Measurements from ENCODE around the gene FAM174C. TPM values are rescaled to one million over a fixed set of nuclear protein-coding genes. Genes with fewer than 3 reads are reported as not detected.
"Not testable (repeated sequence)": the region's sequence is repeated elsewhere in the genome, so short reads cannot be mapped to it uniquely, and the experiment has no call there.

The FAM174C gene
- total RNA-seq, 4 donors from 2014 or later: 24.9 to 58.9 (median 43.6) TPM

DNA sequence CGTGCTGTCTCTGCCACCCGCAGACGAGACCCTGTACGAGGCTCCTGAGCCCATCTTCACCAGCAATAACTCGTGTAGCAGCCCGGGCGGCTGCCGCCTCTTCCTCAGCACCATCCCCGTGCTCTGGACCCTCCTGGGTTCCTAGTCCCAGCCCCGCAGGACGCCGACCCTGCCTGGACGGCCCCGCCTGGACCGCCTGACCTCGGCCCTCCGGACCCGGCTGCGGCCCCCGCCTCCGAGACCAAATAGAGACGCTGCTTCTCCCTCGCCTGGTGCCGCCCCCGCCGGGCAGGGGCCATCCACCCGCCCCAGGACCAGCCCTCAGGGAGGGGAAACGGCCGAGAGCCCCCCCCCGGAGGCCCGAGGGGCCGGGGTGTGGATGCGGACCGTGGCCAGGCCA lies 24.5 kb downstream of the FAM174C start:
- no peak overlapping the region for H3K27ac ChIP-seq (replicated peaks in 1 of 4)
- no peak overlapping the region for H3K4me3 ChIP-seq
- H3K27me3 ChIP-seq: peaks cover 0 to 23% (median 9%) of the 10 kb centered on the region in 4 donors
- H3K4me1 ChIP-seq: peaks cover 6 to 12% (median 11%) of the 10 kb centered on the region in 4 donors
- TF ChIP-seq POLR2A (IDR thresholded peaks at IDR 0.05; ENCODE audit: low read depth): no peak
- DNase-seq (ENCODE audit: extremely low spot score): no peak
- 74% methylated on average over 19 of the region's 34 CpGs for WGBS
- intact Hi-C loops (cut with DNase I): no loop called here
- no peaks in the 10 kb centered on the region for H3K9me3 ChIP-seq
- H3K36me3 ChIP-seq: no peaks in the 10 kb centered on the region

DNA sequence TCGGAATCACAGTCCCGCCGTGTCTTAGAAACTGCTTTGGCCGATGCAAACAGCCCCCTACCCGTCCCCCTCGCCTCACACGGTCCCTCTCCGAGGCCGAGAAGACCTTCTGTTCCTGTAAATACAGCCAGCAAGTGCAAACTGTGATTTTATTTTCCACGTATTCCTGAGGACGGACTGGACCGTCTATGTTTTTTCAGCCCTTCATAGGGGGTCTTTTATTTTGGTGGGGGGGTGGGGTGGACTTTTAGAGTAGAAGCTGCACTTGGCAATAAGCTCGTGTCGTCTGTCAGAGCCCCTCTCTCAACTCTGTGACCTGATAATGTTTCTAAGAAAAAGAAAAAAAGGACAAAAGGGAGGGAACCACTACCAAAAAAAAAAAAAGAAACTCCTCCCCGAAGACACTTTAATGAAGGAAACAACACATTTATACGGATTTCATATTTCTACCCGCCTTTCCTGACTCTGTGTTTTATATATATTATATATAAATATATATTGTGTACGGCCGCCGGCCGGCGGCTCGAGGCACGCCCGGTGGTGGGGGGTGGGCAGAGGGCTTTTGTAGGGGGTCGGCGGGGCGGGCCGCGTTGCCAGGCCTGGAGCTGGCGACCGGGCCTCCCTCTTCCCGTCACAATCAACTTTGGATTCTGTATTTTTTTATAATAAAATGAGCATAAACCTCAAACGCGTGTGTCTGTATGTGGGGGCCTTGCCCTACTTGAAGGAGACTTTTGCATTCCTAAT lies 25.6 kb downstream of the FAM174C start:
- Histone ChIP-seq H3K36me3 (no peaks in the 10 kb centered on the region), H3K4me3 (no peak overlapping the region), H3K27ac (replicated peaks in 1 of 4) (no peak overlapping the region), H3K4me1 (peaks cover 0 to 2% (median under 1%) of the 10 kb centered on the region in 4 donors), H3K27me3 (peaks cover 0 to 12% (median 0%) of the 10 kb centered on the region in 4 donors), H3K9me3 (no peaks in the 10 kb centered on the region)
- TF ChIP-seq, protein P1, sequence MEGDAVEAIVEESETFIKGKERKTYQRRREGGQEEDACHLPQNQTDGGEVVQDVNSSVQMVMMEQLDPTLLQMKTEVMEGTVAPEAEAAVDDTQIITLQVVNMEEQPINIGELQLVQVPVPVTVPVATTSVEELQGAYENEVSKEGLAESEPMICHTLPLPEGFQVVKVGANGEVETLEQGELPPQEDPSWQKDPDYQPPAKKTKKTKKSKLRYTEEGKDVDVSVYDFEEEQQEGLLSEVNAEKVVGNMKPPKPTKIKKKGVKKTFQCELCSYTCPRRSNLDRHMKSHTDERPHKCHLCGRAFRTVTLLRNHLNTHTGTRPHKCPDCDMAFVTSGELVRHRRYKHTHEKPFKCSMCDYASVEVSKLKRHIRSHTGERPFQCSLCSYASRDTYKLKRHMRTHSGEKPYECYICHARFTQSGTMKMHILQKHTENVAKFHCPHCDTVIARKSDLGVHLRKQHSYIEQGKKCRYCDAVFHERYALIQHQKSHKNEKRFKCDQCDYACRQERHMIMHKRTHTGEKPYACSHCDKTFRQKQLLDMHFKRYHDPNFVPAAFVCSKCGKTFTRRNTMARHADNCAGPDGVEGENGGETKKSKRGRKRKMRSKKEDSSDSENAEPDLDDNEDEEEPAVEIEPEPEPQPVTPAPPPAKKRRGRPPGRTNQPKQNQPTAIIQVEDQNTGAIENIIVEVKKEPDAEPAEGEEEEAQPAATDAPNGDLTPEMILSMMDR (IDR thresholded peaks at IDR 0.05): no peak
- TF ChIP-seq EP300 (IDR thresholded peaks at IDR 0.05) (no peak), POLR2AphosphoS5 (IDR thresholded peaks at IDR 0.05) (no peak), POLR2A (IDR thresholded peaks at IDR 0.05; ENCODE audit: low read depth) (no peak)
- intact Hi-C loops (cut with DNase I): no loop called here
- DNase-seq (ENCODE audit: extremely low spot score): no peak
- 85% methylated on average over 35 of the region's 35 CpGs for WGBS

DNA sequence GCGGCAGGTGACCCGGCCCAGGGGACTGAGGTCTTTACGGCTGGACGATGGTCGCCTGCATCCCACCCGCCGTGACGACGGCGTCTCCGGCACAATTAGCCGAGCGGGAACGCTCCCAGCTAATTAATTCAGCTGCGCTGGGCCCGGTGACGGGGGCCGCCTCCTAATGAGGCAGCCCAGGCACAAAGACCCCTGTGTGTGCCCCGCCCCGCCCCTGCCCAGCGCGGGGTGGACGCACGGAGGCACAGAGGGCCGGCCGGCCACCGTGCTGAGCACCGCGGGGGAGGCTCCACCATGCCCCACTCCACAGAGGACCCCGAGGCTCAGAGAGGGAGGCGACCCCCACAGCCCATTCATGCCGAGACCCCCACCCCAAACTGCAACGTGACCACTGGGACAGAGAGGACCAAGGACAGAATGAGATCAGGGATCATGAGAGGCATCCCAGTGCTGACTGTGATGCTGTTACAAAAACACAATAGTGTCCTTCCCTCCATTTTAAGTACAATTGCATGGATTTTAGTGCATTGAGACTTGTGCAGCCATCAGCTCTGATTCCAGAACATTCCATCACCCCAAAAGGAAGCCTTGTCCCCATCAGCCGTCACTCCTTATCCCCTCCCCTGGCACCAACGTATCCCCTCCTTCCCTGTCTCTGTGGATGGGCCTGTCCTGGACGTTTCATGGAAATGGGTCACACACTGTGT lies 27.4 kb downstream of the FAM174C start:
- Histone ChIP-seq H3K4me3 (no peak overlapping the region), H3K27me3 (no peaks in the 10 kb centered on the region), H3K36me3 (no peaks in the 10 kb centered on the region), H3K9me3 (no peaks in the 10 kb centered on the region), H3K27ac (replicated peaks in 1 of 4) (no peak overlapping the region), H3K4me1 (no peaks in the 10 kb centered on the region)
- no peak for TF ChIP-seq POLR2AphosphoS5 (IDR thresholded peaks at IDR 0.05)
- TF ChIP-seq, protein P1 (IDR thresholded peaks at IDR 0.05): no peak
- no peak for TF ChIP-seq EP300 (IDR thresholded peaks at IDR 0.05)
- TF ChIP-seq POLR2A (IDR thresholded peaks at IDR 0.05; ENCODE audit: low read depth): no peak
- WGBS: 70% methylated on average over 20 of the region's 36 CpGs
- no peak for DNase-seq (ENCODE audit: extremely low spot score)
- intact Hi-C loops (cut with DNase I): no loop called here

DNA sequence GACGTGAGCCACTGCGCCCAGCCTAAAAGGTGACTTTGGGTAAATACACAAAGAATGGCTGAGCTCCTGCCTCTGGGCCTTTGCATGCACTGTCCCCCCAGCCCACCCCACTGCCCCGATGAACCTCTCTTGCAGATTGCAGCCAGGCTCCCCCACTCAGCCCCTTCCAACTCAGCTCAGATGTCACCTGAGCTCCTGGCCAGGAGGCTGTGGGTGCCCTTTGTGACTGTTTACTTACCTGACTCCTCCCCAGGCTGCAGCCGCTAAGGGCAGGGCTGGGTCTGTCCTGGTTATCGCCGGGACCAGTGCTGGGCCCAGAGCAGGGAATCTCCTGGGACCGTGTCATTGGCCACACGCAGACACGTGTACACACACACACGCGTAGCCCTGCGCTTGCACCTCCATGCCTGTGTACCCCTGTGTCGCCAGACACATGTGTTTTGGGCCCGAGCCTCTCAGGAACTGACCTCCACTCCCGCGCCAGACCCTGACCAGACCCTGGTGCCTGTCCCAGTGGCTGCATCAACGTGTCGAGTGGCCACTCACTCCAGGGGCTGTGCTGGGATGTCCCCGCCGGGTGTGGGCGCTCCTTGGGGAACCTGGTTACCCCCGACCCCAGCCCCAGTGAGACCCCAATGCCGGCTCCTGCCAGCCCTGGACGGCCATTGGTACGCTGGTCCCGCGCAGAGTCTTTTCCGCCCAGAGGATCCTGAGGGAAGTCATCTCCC lies 29.0 kb downstream of the FAM174C start:
- intact Hi-C loops (cut with DNase I): no loop called here
- no peak overlapping the region for H3K4me3 ChIP-seq
- WGBS: 87% methylated on average over 19 of the region's 28 CpGs
- H3K4me1 ChIP-seq: no peaks in the 10 kb centered on the region
- H3K36me3 ChIP-seq: no peaks in the 10 kb centered on the region
- no peak for TF ChIP-seq POLR2AphosphoS5 (IDR thresholded peaks at IDR 0.05)
- TF ChIP-seq POLR2A (IDR thresholded peaks at IDR 0.05; ENCODE audit: low read depth): no peak
- TF ChIP-seq EP300 (IDR thresholded peaks at IDR 0.05): no peak
- TF ChIP-seq, protein P1 (IDR thresholded peaks at IDR 0.05): no peak
- H3K9me3 ChIP-seq: no peaks in the 10 kb centered on the region
- peaks cover 0 to 5% (median 0%) of the 10 kb centered on the region in 4 donors for H3K27me3 ChIP-seq
- no peak for DNase-seq (ENCODE audit: extremely low spot score)
- no peak overlapping the region for H3K27ac ChIP-seq (replicated peaks in 1 of 4)

DNA sequence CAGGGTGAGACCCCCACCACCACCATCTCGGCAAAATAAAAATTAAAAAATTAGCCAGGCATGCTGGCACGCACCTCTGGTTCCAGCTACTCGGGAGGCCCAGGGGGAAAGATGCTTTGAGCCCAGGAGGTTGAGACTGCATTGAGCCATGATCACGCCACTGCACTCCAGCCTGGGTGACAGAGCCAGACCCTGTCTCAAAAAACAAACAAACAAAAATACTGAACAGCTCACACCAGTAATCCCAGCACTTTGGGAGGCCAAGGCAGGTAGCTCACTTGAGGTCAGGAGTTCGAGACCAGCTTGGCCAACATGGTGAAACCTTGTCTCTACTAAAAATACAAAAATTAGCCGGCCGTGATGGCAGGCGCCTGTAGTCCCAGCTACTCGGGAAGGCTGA lies 30.0 kb downstream of the FAM174C start:
- peaks cover 0 to 15% (median 0%) of the 10 kb centered on the region in 4 donors for H3K27me3 ChIP-seq
- H3K4me1 ChIP-seq; H3K4me3 ChIP-seq; H3K27ac ChIP-seq (replicated peaks in 1 of 4); DNase-seq (ENCODE audit: extremely low spot score); H3K36me3 ChIP-seq; H3K9me3 ChIP-seq; intact Hi-C loops (cut with DNase I): not testable (repeated sequence)
- 91% methylated on average over 9 of the region's 9 CpGs for WGBS
